HL-60/S4 treated with retinoic acid at 250 ng/mL for 4 days and 3 days (cell line): Measurements from ENCODE around the gene MPHOSPH8.
"Not testable (repeated sequence)": the region's sequence is repeated elsewhere in the genome, so short reads cannot be mapped to it uniquely, and the experiment has no call there.

ENCODE experiments used
- in situ Hi-C: fragments of 300-500 bp; cut with MboI; formaldehyde crosslinking; loops from 2 replicates; pipeline ENCODE4 v1.7.0; 2022; ENCODE audit warnings: low sequenced_read_pairs

MPHOSPH8 gene

GRCh38 chr13:19680751-19681150, 47.3 kb downstream of the MPHOSPH8 start:
- in situ Hi-C loops: no loop called here

GRCh38 chr13:19681517-19681916, 48.1 kb downstream of the MPHOSPH8 start:
- in situ Hi-C loops: no loop called here

GRCh38 chr13:19685034-19685433, 51.6 kb downstream of the MPHOSPH8 start:
- in situ Hi-C loops: no loop called here

GRCh38 chr13:19685437-19685836, 52.0 kb downstream of the MPHOSPH8 start:
- in situ Hi-C loops: no loop called here

GRCh38 chr13:19691447-19691846, 58.0 kb downstream of the MPHOSPH8 start:
- in situ Hi-C loops: not testable (repeated sequence)

GRCh38 chr13:19695428-19695827, 62.0 kb downstream of the MPHOSPH8 start:
- in situ Hi-C loops: no loop called here

GRCh38 chr13:19695829-19696228, 62.4 kb downstream of the MPHOSPH8 start:
- in situ Hi-C loops: no loop called here

GRCh38 chr13:19700963-19701362, 67.5 kb downstream of the MPHOSPH8 start:
- in situ Hi-C loops: not testable (repeated sequence)

- in situ Hi-C loops: not testable (repeated sequence)
These were observed 68.2 kb downstream of the MPHOSPH8 start for GRCh38 chr13:19701619-19702018.

GRCh38 chr13:19704256-19704655, 70.8 kb downstream of the MPHOSPH8 start:
- in situ Hi-C loops: not testable (repeated sequence)

GRCh38 chr13:19709039-19709438, 75.6 kb downstream of the MPHOSPH8 start:
- in situ Hi-C loops: not testable (repeated sequence)

GRCh38 chr13:19709782-19710181, 76.3 kb downstream of the MPHOSPH8 start:
- in situ Hi-C loops: not testable (repeated sequence)

- in situ Hi-C loops: no loop called here
These were observed 79.9 kb downstream of the MPHOSPH8 start for GRCh38 chr13:19713186-19713965.

- in situ Hi-C loops: no loop called here
These were observed 86.6 kb downstream of the MPHOSPH8 start for GRCh38 chr13:19720039-19720438.
